Neural cell (in vitro differentiated cells): ENCODE results near the gene MAJIN. TPM values are rescaled to one million over a fixed set of nuclear protein-coding genes. Genes with fewer than 3 reads are reported as not detected.

ENCODE experiments used
- H2AFZ ChIP-seq: fragments of 200-600, 300-800 bp; sonication (generic), shearing (Covaris generic); 2 replicates; pipeline ENCODE4 v1.6.0; 2014; ENCODE audit warnings: low read depth, mild to moderate bottlenecking, antibody characterized with exemption, low read length, moderate library complexity
- H3F3A ChIP-seq: fragments of 200-600 bp; shearing (Covaris generic); 2 replicates; pipeline ENCODE4 v1.6.1; 2016; ENCODE audit warnings: mild to moderate bottlenecking, moderate library complexity, mixed read lengths, antibody characterized with exemption, low read length; ENCODE audit not compliant: insufficient read depth, poor library complexity, severe bottlenecking
- H3K27ac ChIP-seq: fragments of 200-600, 300-800 bp; sonication (generic), shearing (Covaris generic); 2 replicates; pipeline ENCODE4 v1.5.1; 2014; ENCODE audit warnings: mild to moderate bottlenecking, low read length, moderate library complexity
- H3K27me3 ChIP-seq: fragments of 300-800, 200-600 bp; sonication (generic), shearing (Covaris generic); 2 replicates; pipeline ENCODE4 v1.6.0; 2014; ENCODE audit warnings: mild to moderate bottlenecking, low read depth, low read length, moderate library complexity; ENCODE audit not compliant: insufficient read depth
- H3K36me3 ChIP-seq: fragments of 300-800, 200-600 bp; sonication (generic), shearing (Covaris generic); 2 replicates; pipeline ENCODE4 v1.5.1; 2014; ENCODE audit warnings: mild to moderate bottlenecking, antibody characterized with exemption, low read length, moderate library complexity; ENCODE audit not compliant: insufficient read depth
- H3K4me2 ChIP-seq: fragments of 300-800, 200-600 bp; sonication (generic), shearing (Covaris generic); 2 replicates; pipeline ENCODE4 v1.6.0; 2014; ENCODE audit warnings: mild to moderate bottlenecking, low read length
- H3K4me3 ChIP-seq: fragments of 300-800, 200-600 bp; sonication (generic), shearing (Covaris generic); 2 replicates; pipeline ENCODE4 v1.5.1; 2014; ENCODE audit warnings: mild to moderate bottlenecking, low read length, moderate library complexity
- H3K79me2 ChIP-seq: fragments of 200-600 bp; shearing (Covaris generic); replicated peaks from 2 replicates; pipeline ENCODE4 v1.6.0; 2014; ENCODE audit warnings: mild to moderate bottlenecking, low read length, moderate library complexity; ENCODE audit not compliant: insufficient read depth
- H3K9ac ChIP-seq: fragments of 300-800, 200-600 bp; sonication (generic), shearing (Covaris generic); 2 replicates; pipeline ENCODE4 v1.6.1; 2016; ENCODE audit warnings: mild to moderate bottlenecking, low read length, mixed read lengths
- H3K9me2 ChIP-seq: fragments of 200-600 bp; shearing (Covaris generic); 2 replicates; pipeline ENCODE4 v1.6.1; 2016; ENCODE audit warnings: mild to moderate bottlenecking, low read length, mixed read lengths; ENCODE audit not compliant: insufficient read depth
- H3K9me3 ChIP-seq: fragments of 200-600, 300-800 bp; sonication (generic), shearing (Covaris generic); 2 replicates; pipeline ENCODE4 v1.6.1; 2016; ENCODE audit warnings: mild to moderate bottlenecking, mixed run types, low read length, moderate library complexity, mixed read lengths
- H4K20me1 ChIP-seq: fragments of 200-600 bp; shearing (Covaris generic); 2 replicates; pipeline ENCODE4 v1.6.1; 2016; ENCODE audit warnings: mild to moderate bottlenecking, mixed run types; ENCODE audit not compliant: insufficient read depth
- EP300 ChIP-seq: fragments of 450-650 bp; conservative IDR thresholded peaks from 2 replicates; pipeline ENCODE4 v1.6.1; 2014; ENCODE audit warnings: antibody characterized with exemption, mild to moderate bottlenecking, moderate library complexity; ENCODE audit not compliant: poor library complexity, severe bottlenecking
- EZH2 ChIP-seq: fragments of 200-600, 300-800 bp; shearing (Covaris generic), sonication (generic); IDR thresholded peaks from 2 replicates; pipeline ENCODE4 v1.6.1; 2014; ENCODE audit warnings: antibody characterized with exemption, low read length, borderline replicate concordance, mild to moderate bottlenecking; ENCODE audit not compliant: insufficient read depth, poor library complexity, severe bottlenecking
- MXI1 ChIP-seq: fragments of 450-650 bp; conservative IDR thresholded peaks from 2 replicates; pipeline ENCODE4 v1.6.1; 2014; ENCODE audit warnings: antibody characterized with exemption, mild to moderate bottlenecking; ENCODE audit not compliant: poor library complexity, severe bottlenecking
- POLR2AphosphoS5 ChIP-seq: IDR thresholded peaks from 2 replicates; pipeline ENCODE4 v1.6.1; 2012
- RAD21 ChIP-seq: fragments of 450-650 bp; conservative IDR thresholded peaks from 2 replicates; pipeline ENCODE4 v1.6.1; 2014; ENCODE audit warnings: antibody characterized with exemption, mild to moderate bottlenecking, moderate library complexity
- SMC3 ChIP-seq: fragments of 450-650 bp; conservative IDR thresholded peaks from 2 replicates; pipeline ENCODE4 v1.6.1; 2014; ENCODE audit warnings: antibody characterized with exemption, mild to moderate bottlenecking, moderate library complexity; ENCODE audit not compliant: poor library complexity
- TAF1 ChIP-seq: IDR thresholded peaks from 2 replicates; pipeline ENCODE4 v1.6.1; 2012; ENCODE audit warnings: low read depth
- polyA plus RNA-seq: library from polyadenylated mRNA; depleted of rRNA; stranded (reverse); fragments of >200 nt; gene quantifications from 2 replicates; pipeline ENCODE4 v1.2.3, GENCODE V29; 2014
- TF ChIP-seq, protein P1 (sequence below): IDR thresholded peaks from 2 replicates; pipeline ENCODE4 v1.6.1; 2012; ENCODE audit warnings: borderline replicate concordance
- TF ChIP-seq, protein P2 (sequence below): fragments of 450-650 bp; IDR thresholded peaks from 2 replicates; pipeline ENCODE4 v1.5.1; 2014; ENCODE audit warnings: antibody characterized with exemption, mild to moderate bottlenecking, moderate library complexity; ENCODE audit not compliant: poor library complexity, severe bottlenecking

Gene MAJIN
- polyA plus RNA-seq, 1 donor from 2014 or later: not detected

DNA sequence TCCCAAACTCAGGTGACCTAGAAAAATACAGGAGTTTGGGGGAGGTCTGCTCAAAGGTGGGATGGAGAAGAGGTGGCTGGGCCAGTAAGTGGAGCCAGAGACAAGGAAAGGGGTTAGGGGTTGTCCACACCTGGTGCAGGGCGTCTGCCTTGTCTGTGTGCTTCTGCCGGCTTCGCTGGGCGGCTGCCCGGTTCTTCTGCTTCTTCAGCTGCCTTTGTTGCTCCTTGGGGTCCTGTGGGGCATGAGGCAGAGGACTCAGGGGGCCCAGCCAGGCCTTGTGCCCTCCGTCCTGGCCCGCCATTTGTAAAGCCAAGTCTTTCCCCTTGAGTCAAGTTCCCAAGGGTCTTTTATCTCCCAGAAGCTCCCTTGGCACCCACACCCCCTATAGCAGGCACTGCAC, 22.4 kb upstream of the MAJIN start:
- H3F3A ChIP-seq: no peaks in the 10 kb centered on the region
- no peak overlapping the region for H2AFZ ChIP-seq
- H3K79me2 ChIP-seq: no peaks in the 10 kb centered on the region
- H3K27ac ChIP-seq: no peak overlapping the region
- H3K9ac ChIP-seq: no peak overlapping the region
- H3K9me3 ChIP-seq: no peaks in the 10 kb centered on the region
- no peaks in the 10 kb centered on the region for H3K27me3 ChIP-seq
- no peaks in the 10 kb centered on the region for H3K9me2 ChIP-seq
- H3K36me3 ChIP-seq: no peaks in the 10 kb centered on the region
- TF ChIP-seq RAD21: no peak
- TF ChIP-seq, protein P1, sequence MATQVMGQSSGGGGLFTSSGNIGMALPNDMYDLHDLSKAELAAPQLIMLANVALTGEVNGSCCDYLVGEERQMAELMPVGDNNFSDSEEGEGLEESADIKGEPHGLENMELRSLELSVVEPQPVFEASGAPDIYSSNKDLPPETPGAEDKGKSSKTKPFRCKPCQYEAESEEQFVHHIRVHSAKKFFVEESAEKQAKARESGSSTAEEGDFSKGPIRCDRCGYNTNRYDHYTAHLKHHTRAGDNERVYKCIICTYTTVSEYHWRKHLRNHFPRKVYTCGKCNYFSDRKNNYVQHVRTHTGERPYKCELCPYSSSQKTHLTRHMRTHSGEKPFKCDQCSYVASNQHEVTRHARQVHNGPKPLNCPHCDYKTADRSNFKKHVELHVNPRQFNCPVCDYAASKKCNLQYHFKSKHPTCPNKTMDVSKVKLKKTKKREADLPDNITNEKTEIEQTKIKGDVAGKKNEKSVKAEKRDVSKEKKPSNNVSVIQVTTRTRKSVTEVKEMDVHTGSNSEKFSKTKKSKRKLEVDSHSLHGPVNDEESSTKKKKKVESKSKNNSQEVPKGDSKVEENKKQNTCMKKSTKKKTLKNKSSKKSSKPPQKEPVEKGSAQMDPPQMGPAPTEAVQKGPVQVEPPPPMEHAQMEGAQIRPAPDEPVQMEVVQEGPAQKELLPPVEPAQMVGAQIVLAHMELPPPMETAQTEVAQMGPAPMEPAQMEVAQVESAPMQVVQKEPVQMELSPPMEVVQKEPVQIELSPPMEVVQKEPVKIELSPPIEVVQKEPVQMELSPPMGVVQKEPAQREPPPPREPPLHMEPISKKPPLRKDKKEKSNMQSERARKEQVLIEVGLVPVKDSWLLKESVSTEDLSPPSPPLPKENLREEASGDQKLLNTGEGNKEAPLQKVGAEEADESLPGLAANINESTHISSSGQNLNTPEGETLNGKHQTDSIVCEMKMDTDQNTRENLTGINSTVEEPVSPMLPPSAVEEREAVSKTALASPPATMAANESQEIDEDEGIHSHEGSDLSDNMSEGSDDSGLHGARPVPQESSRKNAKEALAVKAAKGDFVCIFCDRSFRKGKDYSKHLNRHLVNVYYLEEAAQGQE: no peak
- no peak overlapping the region for H3K4me3 ChIP-seq
- no peaks in the 10 kb centered on the region for H4K20me1 ChIP-seq
- no peak overlapping the region for H3K4me2 ChIP-seq

DNA sequence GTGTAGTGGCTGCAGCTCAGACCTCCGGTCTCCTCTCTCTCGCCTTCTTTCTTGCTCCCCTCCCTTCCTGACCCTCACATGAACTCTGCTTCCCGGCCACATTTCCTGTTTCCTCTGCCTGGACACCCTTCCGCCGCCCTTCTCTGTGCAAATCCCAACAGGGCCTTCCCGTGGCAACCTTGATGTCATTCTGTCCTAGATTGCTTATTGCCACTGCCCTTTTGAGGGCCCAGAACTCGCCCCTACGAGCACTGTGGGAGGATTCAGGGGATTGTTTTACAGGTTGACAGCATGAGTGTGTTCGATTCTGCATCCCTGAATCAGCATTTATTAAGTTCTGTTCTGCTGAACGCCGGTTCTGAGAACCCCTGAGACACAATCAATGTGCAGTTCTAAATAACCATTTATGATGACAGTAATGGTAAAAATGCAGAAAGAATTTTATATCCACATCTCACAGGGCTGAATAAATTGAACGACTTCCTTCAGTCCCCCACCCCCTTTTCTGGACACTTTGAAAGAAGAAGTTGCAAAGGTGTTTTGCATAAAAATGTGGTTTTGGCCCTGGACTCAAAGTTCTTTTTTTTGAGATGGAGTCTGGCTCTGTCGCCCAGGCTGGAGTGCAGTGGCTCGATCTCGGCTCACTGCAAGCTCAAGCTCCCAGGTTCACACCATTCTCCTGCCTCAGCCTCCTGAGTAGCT, 18.5 kb upstream of the MAJIN start:
- Histone ChIP-seq H3K9ac (no peak overlapping the region), H3K4me2 (no peak overlapping the region), H3K9me2 (no peaks in the 10 kb centered on the region), H3K79me2 (no peaks in the 10 kb centered on the region), H3K4me3 (no peak overlapping the region), H4K20me1 (no peaks in the 10 kb centered on the region), H3K27ac (no peak overlapping the region), H3F3A (no peaks in the 10 kb centered on the region), H3K9me3 (no peaks in the 10 kb centered on the region), H2AFZ (no peak overlapping the region), H3K27me3 (no peaks in the 10 kb centered on the region), H3K36me3 (no peaks in the 10 kb centered on the region)
- TF ChIP-seq, protein P2, sequence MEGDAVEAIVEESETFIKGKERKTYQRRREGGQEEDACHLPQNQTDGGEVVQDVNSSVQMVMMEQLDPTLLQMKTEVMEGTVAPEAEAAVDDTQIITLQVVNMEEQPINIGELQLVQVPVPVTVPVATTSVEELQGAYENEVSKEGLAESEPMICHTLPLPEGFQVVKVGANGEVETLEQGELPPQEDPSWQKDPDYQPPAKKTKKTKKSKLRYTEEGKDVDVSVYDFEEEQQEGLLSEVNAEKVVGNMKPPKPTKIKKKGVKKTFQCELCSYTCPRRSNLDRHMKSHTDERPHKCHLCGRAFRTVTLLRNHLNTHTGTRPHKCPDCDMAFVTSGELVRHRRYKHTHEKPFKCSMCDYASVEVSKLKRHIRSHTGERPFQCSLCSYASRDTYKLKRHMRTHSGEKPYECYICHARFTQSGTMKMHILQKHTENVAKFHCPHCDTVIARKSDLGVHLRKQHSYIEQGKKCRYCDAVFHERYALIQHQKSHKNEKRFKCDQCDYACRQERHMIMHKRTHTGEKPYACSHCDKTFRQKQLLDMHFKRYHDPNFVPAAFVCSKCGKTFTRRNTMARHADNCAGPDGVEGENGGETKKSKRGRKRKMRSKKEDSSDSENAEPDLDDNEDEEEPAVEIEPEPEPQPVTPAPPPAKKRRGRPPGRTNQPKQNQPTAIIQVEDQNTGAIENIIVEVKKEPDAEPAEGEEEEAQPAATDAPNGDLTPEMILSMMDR: no peak
- no peak for TF ChIP-seq MXI1
- TF ChIP-seq POLR2AphosphoS5: no peak

DNA sequence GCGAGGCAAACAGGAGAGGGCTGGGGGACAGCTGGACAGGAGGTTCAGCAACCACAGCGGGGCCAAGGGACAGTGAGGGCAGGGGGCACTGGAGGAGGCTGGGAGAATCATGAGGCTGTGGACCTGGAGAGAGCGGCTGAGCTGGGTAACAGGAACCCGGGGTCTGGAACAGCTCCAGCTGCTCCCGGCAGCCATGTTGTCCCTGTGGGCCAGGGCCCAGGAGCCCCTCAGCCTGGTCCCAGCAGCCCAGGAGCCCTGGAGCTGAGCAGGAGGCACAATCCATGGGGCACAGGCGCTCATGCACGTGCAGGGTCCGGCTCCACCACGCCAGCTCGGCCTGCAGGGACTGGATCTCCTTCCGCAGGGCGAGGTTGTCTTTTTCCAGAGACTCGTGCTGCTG, 17.5 kb upstream of the MAJIN start:
- Histone ChIP-seq H2AFZ (no peak overlapping the region), H3K9me2 (no peaks in the 10 kb centered on the region), H3F3A (no peaks in the 10 kb centered on the region), H3K9ac (no peak overlapping the region), H3K79me2 (no peaks in the 10 kb centered on the region), H3K4me3 (no peak overlapping the region), H3K4me2 (no peak overlapping the region), H3K27ac (no peak overlapping the region), H3K36me3 (no peaks in the 10 kb centered on the region), H3K27me3 (no peaks in the 10 kb centered on the region), H3K9me3 (no peaks in the 10 kb centered on the region), H4K20me1 (no peaks in the 10 kb centered on the region)
- TF ChIP-seq SMC3 (no peak), POLR2AphosphoS5 (no peak), RAD21 (no peak), EZH2 (no peak), MXI1 (no peak), TAF1 (no peak), EP300 (no peak)
- TF ChIP-seq, protein P2: no peak
- TF ChIP-seq, protein P1: no peak
